CD4-positive, alpha-beta T cell treated with Interleukin-12 subunit alpha and Interleukin-12 subunit beta, for 1 hour (primary cell): ENCODE measurements around the gene NCAM1.

Source experiments
- DNase-seq: peaks from one replicate; pipeline ENCODE4 v3.0.0-alpha.2; 2020

The NCAM1 gene

GRCh38 chr11:113174882-113175281 is 213.7 kb downstream of the NCAM1 start:
- no peak for DNase-seq

GRCh38 chr11:113176599-113177360 is 215.6 kb downstream of the NCAM1 start:
- no peak for DNase-seq

GRCh38 chr11:113177671-113178070 is 216.5 kb downstream of the NCAM1 start:
- DNase-seq = no peak

DNA sequence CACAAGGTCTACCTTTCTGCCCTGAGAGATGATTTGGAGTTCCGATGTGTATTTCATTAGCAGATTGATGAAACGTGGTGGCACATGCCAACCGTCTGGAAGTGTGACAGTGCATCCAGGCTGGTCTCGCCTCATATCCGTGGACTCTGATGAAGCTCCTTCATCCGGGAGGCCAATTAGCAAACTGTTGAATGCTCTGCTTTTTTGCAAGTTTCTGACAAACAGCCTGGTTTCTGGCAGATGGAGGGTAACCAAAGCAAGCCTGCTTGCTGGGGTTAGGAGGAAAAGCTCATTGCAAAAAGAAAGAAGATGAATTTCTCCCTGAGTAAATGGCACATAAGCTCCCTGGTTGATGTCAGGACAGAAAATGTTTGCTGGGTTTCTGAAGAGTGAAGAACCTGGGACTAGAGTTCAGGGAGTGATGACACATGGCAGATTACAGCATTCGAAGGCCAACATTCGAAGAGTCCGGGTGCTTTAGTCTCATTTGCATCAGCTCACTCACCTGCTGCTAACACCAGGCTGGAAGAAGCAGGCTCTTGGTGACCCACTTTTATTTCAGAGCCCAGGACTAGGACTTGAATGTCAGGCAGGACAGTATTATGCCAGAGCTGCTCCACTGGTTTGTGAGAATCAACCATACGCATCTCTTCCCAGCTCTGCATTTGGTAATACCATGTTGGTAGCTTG is 217.3 kb downstream of the NCAM1 start:
- DNase-seq = no peak

GRCh38 chr11:113179181-113179704 is 218.0 kb downstream of the NCAM1 start:
- no peak for DNase-seq

DNA sequence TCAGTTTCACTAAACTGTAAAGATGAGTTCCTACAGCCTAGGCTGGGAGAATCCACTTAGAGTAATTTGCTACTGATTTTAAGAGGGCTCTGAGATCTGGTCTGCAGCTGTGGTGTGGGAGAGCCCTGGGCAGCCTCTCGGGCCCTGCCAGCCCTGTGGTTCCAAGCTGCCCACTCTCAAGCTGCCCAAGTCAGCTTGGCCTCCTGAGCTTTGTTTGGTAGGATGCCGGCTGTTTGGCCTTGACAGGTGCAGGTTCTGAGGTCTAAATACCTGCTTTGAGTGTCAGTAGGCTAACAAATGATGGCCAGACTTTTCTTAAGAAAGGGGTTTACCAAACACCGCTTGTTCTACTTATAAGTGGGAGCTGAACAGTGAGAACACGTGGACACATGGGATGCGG is 219.9 kb downstream of the NCAM1 start:
- DNase-seq = no peak

- no peak for DNase-seq
Observed at GRCh38 chr11:113182288-113182687, 221.1 kb downstream of the NCAM1 start.

DNA sequence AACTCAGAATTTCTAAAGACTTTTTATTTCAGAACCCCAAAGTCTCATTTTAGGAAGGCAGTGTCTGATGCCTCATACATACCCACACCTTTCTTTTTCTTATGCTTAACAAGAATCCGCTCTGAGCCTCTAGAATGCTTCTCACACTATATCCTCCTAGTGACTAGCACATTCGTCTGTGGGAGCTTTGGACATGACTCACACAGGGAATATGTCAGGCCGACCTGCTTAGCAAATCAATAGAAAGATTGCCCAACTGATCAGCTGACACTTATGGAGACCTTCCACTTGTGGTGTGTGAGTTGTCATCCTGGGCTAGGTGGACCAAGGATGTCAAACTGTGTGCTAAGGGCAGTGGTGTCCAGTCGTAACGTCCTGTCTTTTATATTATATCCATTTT is 223.3 kb downstream of the NCAM1 start:
- no peak for DNase-seq

GRCh38 chr11:113188371-113188834 is 227.2 kb downstream of the NCAM1 start:
- no peak for DNase-seq

- DNase-seq = no peak
Observed at GRCh38 chr11:113189909-113190667, 228.9 kb downstream of the NCAM1 start.

DNA sequence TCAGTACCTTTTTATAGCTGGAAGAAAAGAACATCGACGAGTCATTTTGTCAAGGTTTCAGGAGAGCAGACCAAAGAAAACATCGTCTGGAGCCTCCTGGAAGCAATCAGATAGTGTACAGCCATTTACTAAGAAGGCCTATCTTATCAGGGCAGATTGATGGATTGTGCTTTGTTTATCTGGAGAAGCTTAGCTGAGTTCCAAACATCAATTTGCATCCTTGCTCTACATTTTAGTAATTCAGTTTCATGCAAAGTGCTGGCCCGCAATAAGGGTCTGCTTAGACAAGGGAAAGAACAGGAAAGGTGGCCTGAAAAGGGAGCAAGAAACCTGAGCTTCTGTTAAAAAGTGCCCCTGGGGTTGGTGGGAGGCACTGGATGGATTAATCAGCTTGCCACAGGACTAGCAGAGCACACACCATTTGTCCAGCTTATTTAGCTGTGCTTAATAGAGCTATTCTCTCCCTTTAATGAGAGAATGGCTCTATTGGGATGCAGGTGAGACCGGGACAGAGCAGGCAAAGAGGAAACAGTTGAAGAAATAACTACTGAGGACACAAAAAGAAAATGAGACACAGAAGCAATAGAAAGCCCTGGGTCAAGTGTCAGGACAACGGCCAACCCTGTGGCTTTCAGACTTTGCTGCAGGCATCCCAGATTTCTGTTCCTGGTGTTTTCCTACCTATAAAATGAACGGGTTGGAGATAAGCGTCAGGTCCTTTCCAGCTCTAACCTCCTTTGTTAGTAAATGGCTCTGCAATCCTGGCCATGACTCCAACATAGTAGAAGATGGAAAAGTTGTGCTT is 231.1 kb downstream of the NCAM1 start:
- no peak for DNase-seq

DNA sequence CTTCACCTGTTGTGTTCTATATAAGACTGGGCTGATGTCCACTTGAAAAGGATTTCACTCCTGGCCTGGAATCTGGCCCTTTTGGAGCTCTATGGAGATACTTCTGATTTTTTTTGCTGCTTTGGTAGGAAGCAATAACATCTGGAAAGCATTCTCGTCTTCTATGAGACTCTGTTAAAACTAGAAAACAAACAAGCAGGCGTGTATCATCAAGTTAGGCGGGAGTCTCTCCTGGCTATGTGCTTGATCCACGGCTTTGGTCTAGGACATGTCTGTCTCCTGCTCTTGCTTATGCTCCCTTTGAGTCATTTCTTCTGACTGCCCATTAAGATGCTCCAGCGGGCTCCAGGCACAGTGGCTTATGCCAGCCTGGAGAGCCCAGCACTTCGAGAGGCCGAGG is 231.8 kb downstream of the NCAM1 start:
- DNase-seq = no peak

GRCh38 chr11:113193946-113194345 is 232.7 kb downstream of the NCAM1 start:
- no peak for DNase-seq

DNA sequence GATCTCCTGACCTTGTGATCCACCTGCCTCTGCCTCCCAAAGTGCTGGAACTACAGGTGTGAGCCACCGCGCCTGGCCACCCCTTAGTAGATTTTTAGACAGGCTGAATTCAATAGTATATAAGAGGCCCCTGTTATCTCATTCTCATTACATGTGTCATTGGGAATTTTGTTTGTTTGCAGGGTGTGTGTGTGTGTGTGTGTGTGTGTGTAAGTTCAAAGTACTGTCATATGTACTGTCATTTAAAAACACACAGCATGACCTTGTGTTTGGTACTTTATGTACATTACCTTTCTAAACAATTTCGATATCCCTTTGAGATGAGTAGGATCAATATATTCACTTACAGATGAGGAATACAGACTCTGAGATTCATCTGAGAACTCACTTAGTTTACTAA is 234.5 kb downstream of the NCAM1 start:
- DNase-seq = no peak

- no peak for DNase-seq
Observed at GRCh38 chr11:113197446-113197845, 236.2 kb downstream of the NCAM1 start.

- no peak for DNase-seq
Observed at GRCh38 chr11:113198972-113199661, 237.9 kb downstream of the NCAM1 start.

DNA sequence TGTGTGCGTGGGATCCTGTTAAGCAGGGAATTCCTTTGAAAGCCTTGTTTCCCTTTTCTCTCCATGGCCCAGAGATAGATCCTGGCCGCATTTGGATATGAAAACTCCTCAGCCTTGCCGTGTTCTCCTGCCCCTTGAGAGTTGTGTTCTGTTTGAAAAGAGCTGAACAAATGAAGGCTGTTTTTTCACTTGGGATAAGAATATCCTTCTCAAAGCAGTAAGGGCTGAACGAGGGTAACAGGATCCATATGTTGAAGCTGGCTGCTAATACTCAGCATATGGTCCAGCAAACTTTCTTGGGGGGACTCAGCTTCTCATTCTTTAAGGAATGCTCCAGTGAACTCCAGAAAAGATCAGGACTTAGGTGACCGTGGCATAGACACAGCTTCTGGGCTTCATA is 238.6 kb downstream of the NCAM1 start:
- DNase-seq = no peak

- DNase-seq = no peak
Observed at GRCh38 chr11:113201054-113201818, 240.0 kb downstream of the NCAM1 start.

DNA sequence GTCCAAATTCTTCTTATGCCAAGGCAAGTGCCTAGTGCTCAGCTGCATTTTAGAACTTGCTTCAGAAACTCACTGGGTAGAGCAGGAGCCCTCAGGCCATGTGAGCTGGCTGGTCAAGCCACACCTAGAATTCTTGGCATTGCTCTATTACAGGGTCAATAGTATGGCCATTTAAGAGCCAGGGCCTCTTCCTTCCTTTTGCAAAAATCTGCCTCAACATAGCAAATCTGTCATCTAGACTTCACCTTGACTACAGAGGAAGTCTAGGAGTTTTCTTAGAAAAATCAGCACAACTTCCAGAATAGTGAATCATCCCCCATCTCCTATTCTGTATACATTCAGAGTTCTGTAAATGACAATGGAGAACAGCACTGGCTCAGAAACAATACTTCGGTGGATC is 241.2 kb downstream of the NCAM1 start:
- DNase-seq = no peak

DNA sequence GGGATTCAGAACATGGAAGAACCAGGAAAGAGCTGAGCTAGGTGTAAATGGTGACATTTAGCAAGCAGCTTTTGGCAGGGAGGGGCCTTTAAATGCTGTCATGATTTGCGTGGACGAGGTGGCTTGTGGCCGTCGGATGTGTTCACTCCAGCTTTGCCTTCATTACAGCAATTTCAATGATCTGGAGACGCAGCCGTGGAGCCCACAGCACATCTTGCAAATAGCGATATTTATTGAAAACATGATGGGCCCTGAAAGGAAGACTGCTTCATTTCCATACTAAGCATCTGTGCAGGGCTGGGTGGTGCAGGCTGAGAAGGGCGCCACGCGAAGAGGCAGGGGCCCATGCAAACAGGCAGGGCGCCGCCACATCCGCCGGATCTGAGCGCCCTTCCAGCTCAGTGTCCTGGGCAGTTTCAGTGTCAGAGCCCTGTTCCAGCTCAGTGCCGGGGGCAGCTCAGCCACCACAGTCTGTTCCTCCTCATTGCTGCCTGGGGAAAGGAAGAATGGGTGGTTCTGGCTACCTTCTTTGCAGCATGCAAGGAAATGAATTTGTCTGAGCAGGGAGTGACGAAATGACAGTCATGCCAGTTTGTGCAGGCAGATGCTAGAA is 242.0 kb downstream of the NCAM1 start:
- no peak for DNase-seq

DNA sequence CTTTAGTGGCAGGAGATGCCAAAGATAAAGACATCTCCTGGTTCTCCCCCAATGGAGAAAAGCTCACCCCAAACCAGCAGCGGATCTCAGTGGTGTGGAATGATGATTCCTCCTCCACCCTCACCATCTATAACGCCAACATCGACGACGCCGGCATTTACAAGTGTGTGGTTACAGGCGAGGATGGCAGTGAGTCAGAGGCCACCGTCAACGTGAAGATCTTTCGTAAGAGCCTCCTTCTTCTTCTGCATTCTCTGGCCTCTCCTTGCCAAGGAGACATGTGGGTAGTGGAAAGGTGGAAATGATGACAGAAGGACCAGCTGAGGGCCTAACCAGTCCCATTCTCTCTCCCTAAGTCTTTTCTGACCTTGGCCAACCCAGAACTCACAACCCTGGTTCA is 243.1 kb downstream of the NCAM1 start:
- DNase-seq = no peak
